Activated B cell treated with CpG ODN at 0.5 μM for 24 hours (primary cell): ENCODE data around the gene TCEANC. TPM values are rescaled to one million over a fixed set of nuclear protein-coding genes. Genes with fewer than 3 reads are reported as not detected.

Source experiments
- ATAC-seq: fragments of 200-7000 bp; cut with Tn5 transposase; one replicate; pipeline ENCODE4 v1.10.0; 2021; ENCODE audit warnings: low read depth, mild to moderate bottlenecking, moderate library complexity
- CTCF ChIA-PET: fragments of 350-600 bp; sonication (Branson Sonifier 250); formaldehyde crosslinking; loops from one replicate; lab custom pipeline; 2021; ENCODE audit warnings: antibody characterized with exemption; lab: Charles Lee
- POLR2A ChIA-PET: fragments of 350-600 bp; sonication (Branson Sonifier 250); formaldehyde crosslinking; loops from one replicate; lab custom pipeline; 2021; ENCODE audit warnings: antibody characterized with exemption; lab: Charles Lee
- DNase-seq: peaks from one replicate; pipeline ENCODE4 v3.0.0; 2022
- H3K27ac Mint-ChIP-seq: one replicate; pipeline ENCODE4 v1.8.0; 2020; ENCODE audit warnings: mixed read lengths
- H3K27me3 Mint-ChIP-seq: one replicate; pipeline ENCODE4 v1.8.0; 2021; ENCODE audit warnings: mixed read lengths
- H3K36me3 Mint-ChIP-seq: one replicate; pipeline ENCODE4 v1.8.0; 2021; ENCODE audit warnings: low read depth, mixed read lengths
- H3K4me1 Mint-ChIP-seq: one replicate; pipeline ENCODE4 v1.8.0; 2021; ENCODE audit warnings: mixed read lengths
- H3K4me3 Mint-ChIP-seq: one replicate; pipeline ENCODE4 v1.8.0; 2020; ENCODE audit warnings: mild to moderate bottlenecking, mixed read lengths
- H3K9me3 Mint-ChIP-seq: one replicate; pipeline ENCODE4 v1.8.0; 2020; ENCODE audit warnings: mixed read lengths
- CTCF ChIP-seq: fragments of 200-600 bp; IDR thresholded peaks from one replicate; pipeline ENCODE4 v1.8.0; 2022; ENCODE audit warnings: antibody characterized with exemption, mild to moderate bottlenecking
- intact Hi-C: fragments of 100-400 bp; cut with micrococcal nuclease; formaldehyde crosslinking; loops from one replicate; pipeline ENCODE4 v1.15.1; 2024
- total RNA-seq: library from RNA; stranded (reverse); gene quantifications from 2 replicates; pipeline ENCODE4 v1.2.3, GENCODE V29; 2022

The TCEANC gene
- total RNA-seq, 1 donor from 2014 or later: 5.9 TPM

DNA sequence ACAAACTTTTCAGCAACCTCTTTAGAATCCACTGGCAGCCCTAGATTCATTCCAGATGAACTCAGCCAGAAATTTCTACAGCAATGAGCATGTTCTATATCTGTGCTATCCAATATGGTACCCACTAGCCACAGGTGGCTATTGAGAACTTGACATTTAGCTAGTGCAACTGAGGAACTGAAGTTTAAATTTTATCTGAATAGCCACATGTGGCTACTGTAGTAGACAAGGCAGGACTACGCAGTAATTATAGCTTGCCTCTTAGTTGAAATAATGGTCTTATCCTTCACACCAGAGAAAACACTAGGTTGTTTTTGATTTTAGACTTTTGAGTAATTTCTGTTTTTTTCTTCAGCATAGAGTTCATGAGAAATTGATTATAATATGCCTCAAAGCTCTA lies 2.6 kb upstream of the TCEANC start:
- ATAC-seq (no peak), DNase-seq (no peak)
- H3K27ac Mint-ChIP-seq: no peak overlapping the region
- H3K4me3 Mint-ChIP-seq: no peak overlapping the region
- POLR2A ChIA-PET: no interaction called here
- no peak for TF ChIP-seq CTCF
- peaks cover 4% of the 10 kb centered on the region for H3K36me3 Mint-ChIP-seq
- H3K27me3 Mint-ChIP-seq: no peaks in the 10 kb centered on the region
- CTCF ChIA-PET: no interaction called here
- intact Hi-C loops: loop anchor here (5.0 kb wide), 2 partner anchors 558 to 858 kb away; partner anchors contain the start of gene PRPS2
- peaks cover 14% of the 10 kb centered on the region for H3K4me1 Mint-ChIP-seq
- no peaks in the 10 kb centered on the region for H3K9me3 Mint-ChIP-seq

DNA sequence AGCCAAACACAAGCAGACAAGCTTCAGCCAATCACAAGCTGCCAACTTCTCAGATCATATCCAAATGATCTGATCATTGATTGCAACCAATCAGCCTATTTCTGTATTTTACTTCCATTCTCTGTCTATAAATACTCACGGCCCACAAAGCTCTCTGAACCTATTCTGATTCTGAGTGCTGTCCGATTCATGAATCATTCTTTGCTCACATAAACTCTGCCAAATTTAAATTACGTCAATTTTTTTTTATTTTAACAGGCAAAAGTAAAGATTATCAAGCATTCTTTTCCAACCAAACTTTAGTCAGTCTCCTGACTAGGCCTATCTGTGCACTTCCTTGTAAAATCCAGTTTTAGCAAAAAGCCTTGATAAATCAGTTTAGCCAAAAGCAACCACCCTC lies 1.8 kb upstream of the TCEANC start:
- no peak overlapping the region for H3K27ac Mint-ChIP-seq
- peaks cover 13% of the 10 kb centered on the region for H3K4me1 Mint-ChIP-seq
- no peak overlapping the region for H3K4me3 Mint-ChIP-seq
- H3K27me3 Mint-ChIP-seq: no peaks in the 10 kb centered on the region
- no peak for ATAC-seq
- TF ChIP-seq CTCF: no peak
- ChIA-PET POLR2A (no interaction called here), CTCF (no interaction called here)
- intact Hi-C loops: loop anchor here (5.0 kb wide), 2 partner anchors 559 to 859 kb away; partner anchors contain the start of gene PRPS2
- peaks cover 8% of the 10 kb centered on the region for H3K36me3 Mint-ChIP-seq
- no peaks in the 10 kb centered on the region for H3K9me3 Mint-ChIP-seq
- no peak for DNase-seq

DNA sequence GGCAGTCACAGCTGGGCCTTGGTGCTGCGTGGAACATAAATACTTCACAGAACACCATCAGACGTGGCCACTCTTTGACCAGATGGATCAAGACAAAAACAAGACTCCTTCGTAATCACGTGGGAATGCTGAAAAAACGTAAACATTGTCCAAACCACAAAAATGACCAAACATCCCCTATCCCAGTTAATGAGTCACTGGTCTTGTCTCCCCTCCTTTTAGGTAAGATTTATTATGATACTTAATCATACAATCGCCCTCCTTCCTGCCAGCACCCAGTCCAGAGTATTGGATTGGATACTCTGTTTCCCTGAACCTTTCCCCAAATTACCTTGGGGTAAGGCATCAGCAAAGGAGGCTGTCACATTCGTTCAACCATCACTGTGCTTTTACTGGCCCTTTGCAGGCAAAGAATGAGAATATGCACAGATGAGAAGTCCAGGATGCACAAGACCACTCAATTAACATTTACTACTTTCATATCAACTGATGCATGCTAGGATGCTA lies 601 bp upstream of the TCEANC start:
- Mint-ChIP-seq H3K4me3 (peak overlapping the region; percentile 91), H3K27ac (peak overlapping the region; percentile 91), H3K27me3 (no peaks in the 10 kb centered on the region), H3K36me3 (peaks cover 14% of the 10 kb centered on the region), H3K9me3 (no peaks in the 10 kb centered on the region), H3K4me1 (peaks cover 13% of the 10 kb centered on the region)
- no peak for DNase-seq
- CTCF ChIA-PET: interaction anchor here (1.4 kb wide), 1 partner anchor 82 kb away, joined by 4 read pairs; the partner anchor contains the start of genes OFD1 and TRAPPC2
- intact Hi-C loops: loop anchor here (2.0 to 5.0 kb wide), 4 partner anchors 146 to 1682 kb away; partner anchors contain the start of genes PIGA and PRPS2
- no peak for TF ChIP-seq CTCF
- no peak for ATAC-seq
- POLR2A ChIA-PET: interaction anchor here (0.6 to 2.0 kb wide), 8 partner anchors 37 to 679 kb away, joined by 3 to 12 read pairs (median 4); partner anchors contain the start of genes GEMIN8, OFD1, RAB9A and TRAPPC2

DNA sequence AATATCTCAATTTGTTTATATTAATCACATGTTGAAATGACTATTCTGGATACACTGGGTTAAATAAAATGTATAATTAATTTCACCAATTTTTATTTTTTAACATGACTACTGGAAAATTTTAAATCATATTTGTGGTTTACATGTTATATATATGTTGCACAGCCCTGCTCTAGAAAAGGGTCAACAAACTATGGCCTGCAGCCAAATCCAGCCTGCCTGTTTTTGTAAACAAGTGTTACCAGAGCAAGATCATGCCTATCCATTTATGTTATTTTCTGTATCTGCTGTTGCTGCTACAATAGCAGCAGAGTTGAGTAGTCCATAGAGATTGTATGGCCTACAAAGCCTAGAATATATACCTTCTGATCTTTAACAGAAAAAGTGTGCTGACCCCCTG lies 1.2 kb downstream of the TCEANC start:
- H3K36me3 Mint-ChIP-seq: peaks cover 18% of the 10 kb centered on the region
- intact Hi-C loops: loop anchor here (5.0 kb wide), 2 partner anchors 562 to 862 kb away; partner anchors contain the start of gene PRPS2
- H3K4me3 Mint-ChIP-seq: peak overlapping the region; percentile 11
- H3K9me3 Mint-ChIP-seq: no peaks in the 10 kb centered on the region
- no peak for ATAC-seq
- CTCF ChIA-PET: interaction anchor here (1.4 kb wide), 1 partner anchor 80 kb away, joined by 4 read pairs; the partner anchor contains the start of genes OFD1 and TRAPPC2
- H3K27ac Mint-ChIP-seq: peak overlapping the region; percentile 91
- H3K4me1 Mint-ChIP-seq: peaks cover 19% of the 10 kb centered on the region
- no peak for TF ChIP-seq CTCF
- POLR2A ChIA-PET: interaction anchor here (1.1 to 2.0 kb wide), 5 partner anchors 35 to 98 kb away, joined by 4 to 12 read pairs (median 5); partner anchors contain the start of genes OFD1, RAB9A and TRAPPC2
- DNase-seq: no peak
- H3K27me3 Mint-ChIP-seq: no peaks in the 10 kb centered on the region

DNA sequence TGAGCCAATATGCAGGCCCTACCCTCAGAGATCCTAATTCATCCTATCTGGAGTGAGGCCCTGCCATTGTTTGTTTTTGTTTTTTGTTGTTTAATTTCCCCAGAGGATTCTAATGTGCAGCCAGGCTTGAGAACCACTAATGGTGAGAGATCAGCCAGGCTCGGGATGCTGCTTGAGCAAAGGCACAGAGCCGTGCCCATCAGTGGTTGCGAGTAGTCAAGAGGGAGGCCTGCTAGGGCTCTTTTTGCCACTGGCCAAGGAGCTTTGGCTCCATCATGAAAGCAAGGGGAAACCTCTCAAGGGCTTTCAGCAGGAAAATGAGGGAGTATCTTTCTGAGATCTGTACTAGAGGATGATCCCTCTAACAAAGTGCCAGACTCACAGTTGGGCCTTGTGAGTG lies 2.7 kb downstream of the TCEANC start:
- Mint-ChIP-seq H3K36me3 (peaks cover 25% of the 10 kb centered on the region), H3K4me3 (no peak overlapping the region), H3K27me3 (no peaks in the 10 kb centered on the region), H3K9me3 (no peaks in the 10 kb centered on the region), H3K4me1 (peaks cover 20% of the 10 kb centered on the region), H3K27ac (no peak overlapping the region)
- no peak for ATAC-seq
- ChIA-PET POLR2A (interaction anchor here (1.0 kb wide), 1 partner anchor 32 kb away, joined by 3 read pairs; no protein-coding TSS in a partner anchor), CTCF (no interaction called here)
- TF ChIP-seq CTCF: no peak
- intact Hi-C loops: no loop called here
- no peak for DNase-seq
